Gastroesophageal sphincter (tissue), 4 donors: ENCODE data around the gene SLC49A3. TPM values are rescaled to one million over a fixed set of nuclear protein-coding genes. Genes with fewer than 3 reads are reported as not detected.
"Not testable (repeated sequence)": the region's sequence is repeated elsewhere in the genome, so short reads cannot be mapped to it uniquely, and the experiment has no call there.

Experiments
- ATAC-seq: fragments of 150-250 bp; one replicate; pipeline ENCODE4 v1.9.1; 2016; ENCODE audit warnings: mild to moderate bottlenecking, moderate library complexity
- H3K27ac ChIP-seq, 4 donors: fragments of 200-600 bp; sonication (generic) in 3 of 4; 1 replicate in 3 of 4; 2 replicates in 1 of 4; pipeline ENCODE4 v1.5.1; 2016 to 2019
- H3K27me3 ChIP-seq: fragments of 200-600 bp; sonication (generic); one replicate; pipeline ENCODE4 v1.5.1; 2019
- H3K36me3 ChIP-seq, 2 donors: fragments of 200-600 bp; sonication (generic); one replicate each; pipeline ENCODE4 v1.5.1; 2019; ENCODE audit warnings: control low read depth in 1 of 2
- H3K4me1 ChIP-seq, 3 donors: fragments of 200-600 bp; sonication (generic); 1 replicate in 2 of 3; 2 replicates in 1 of 3; pipeline ENCODE4 v1.5.1; 2016 to 2019; ENCODE audit warnings: control low read depth in 2 of 3
- H3K4me3 ChIP-seq, 2 donors: fragments of 200-600 bp; sonication (generic); one replicate each; pipeline ENCODE4 v1.5.1; 2019; ENCODE audit warnings: mild to moderate bottlenecking in 1 of 2, moderate library complexity in 1 of 2
- H3K9me3 ChIP-seq, 3 donors: fragments of 200-600 bp; sonication (generic); one replicate each; pipeline ENCODE4 v1.5.1; 2017 to 2019; ENCODE audit warnings: control low read depth in 2 of 3
- EP300 ChIP-seq: sonication (generic); formaldehyde crosslinking; IDR thresholded peaks from one replicate; pipeline ENCODE4 v1.6.1; 2017; ENCODE audit warnings: antibody characterized with exemption, mild to moderate bottlenecking
- POLR2A ChIP-seq, 2 donors: fragments of 450-650 bp; IDR thresholded peaks; one replicate each; pipeline ENCODE4 v1.6.1; 2017; ENCODE audit warnings: antibody characterized with exemption in 2 of 2, mild to moderate bottlenecking in 2 of 2, moderate library complexity in 1 of 2
- POLR2AphosphoS5 ChIP-seq: sonication (generic); formaldehyde crosslinking; IDR thresholded peaks from one replicate; pipeline ENCODE4 v1.6.1; 2017; ENCODE audit warnings: antibody characterized with exemption
- WGBS, 2 donors: methylation state at CpG; one replicate each; pipeline ENCODE4 v1.1.5; 2018; ENCODE audit warnings: low coverage in 1 of 2; 5-methylcytosine and 5-hydroxymethylcytosine counted together
- total RNA-seq, 4 donors: library from RNA; depleted of rRNA; stranded (reverse); fragments of >200 nt; gene quantifications; one replicate each; pipeline ENCODE4 v1.1.0, GENCODE V29; 2016
- TF ChIP-seq, protein P1 (sequence below), 4 experiments: fragments of 200-600 bp in 2 of 4; fragments of 450-650 bp in 2 of 4; sonication (generic) in 1 of 4; IDR thresholded peaks; one replicate each; pipeline ENCODE4 v1.5.1; 2017 to 2019; ENCODE audit warnings: antibody characterized with exemption in 4 of 4, mild to moderate bottlenecking in 2 of 4, moderate library complexity in 2 of 4

Gene SLC49A3
- total RNA-seq, 4 donors from 2014 or later: 5.2 to 8.7 (median 7.8) TPM

DNA sequence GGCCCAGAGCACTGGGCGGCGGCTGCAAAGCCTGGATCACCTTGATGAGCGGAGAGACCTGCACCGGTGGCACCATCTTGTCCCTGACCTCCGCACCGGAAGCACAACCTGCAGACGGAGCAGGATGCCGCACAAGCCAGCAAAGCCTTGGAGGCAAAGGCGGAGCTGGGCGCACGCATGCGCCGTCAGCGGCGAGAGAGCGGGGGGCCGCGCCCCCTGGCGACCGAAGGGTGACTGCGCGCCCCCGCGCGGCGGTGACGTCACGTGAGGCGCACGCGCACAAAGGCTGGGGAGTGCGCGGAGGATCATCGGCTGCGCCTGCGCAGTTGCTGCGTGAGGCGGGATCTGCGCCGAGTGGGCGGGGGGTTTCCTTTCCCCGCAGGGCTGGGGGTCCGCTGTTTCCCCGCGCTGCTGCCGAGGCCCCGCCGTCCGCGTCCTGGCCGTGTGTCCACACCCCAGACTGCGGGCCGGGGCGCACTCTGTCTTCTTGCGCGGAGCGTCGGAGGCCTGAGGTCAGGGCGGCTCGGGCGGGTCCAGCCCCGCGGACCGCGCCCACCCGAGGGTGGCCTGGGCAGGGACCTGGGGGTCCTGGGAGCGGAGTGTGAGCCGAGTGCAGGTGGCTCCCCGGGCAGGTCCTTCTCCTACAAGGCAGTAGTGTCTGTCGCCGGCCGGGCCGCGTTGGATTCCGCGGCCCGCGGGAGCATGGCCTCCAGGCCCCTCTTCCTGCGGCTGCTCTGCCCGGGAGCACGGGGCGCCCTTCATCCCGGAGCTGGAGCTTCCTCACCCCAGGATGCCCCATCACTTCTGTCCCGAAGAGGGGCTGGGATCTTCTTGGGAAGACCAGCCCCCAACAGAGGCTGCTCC, 14.5 kb downstream of the SLC49A3 start, which contains the start of the genes ATP5ME and MYL5:
Gene ATP5ME (minus strand): TSS at position 105 of the 864 bp plus-strand sequence. CDS start 29 bp downstream, at position 76.
Gene MYL5 (plus strand): TSS at position 371 of the 864 bp plus-strand sequence. CDS start 3,485 bp downstream, outside the sequence.
- peaks cover 0 to 29% (median 14%) of the 10 kb centered on the region in 3 donors for H3K4me1 ChIP-seq
- peak within 1 kb of the TSS; percentile 74 to 99 (median 93) for H3K27ac ChIP-seq
- no CpG with 5 or more reads among the region's 84 CpGs for WGBS, 2 donors
- peak within 1 kb of the TSS; percentile 70 to 89 for H3K4me3 ChIP-seq
- no peaks in the 10 kb centered on the region for H3K9me3 ChIP-seq
- TF ChIP-seq, protein P1, sequence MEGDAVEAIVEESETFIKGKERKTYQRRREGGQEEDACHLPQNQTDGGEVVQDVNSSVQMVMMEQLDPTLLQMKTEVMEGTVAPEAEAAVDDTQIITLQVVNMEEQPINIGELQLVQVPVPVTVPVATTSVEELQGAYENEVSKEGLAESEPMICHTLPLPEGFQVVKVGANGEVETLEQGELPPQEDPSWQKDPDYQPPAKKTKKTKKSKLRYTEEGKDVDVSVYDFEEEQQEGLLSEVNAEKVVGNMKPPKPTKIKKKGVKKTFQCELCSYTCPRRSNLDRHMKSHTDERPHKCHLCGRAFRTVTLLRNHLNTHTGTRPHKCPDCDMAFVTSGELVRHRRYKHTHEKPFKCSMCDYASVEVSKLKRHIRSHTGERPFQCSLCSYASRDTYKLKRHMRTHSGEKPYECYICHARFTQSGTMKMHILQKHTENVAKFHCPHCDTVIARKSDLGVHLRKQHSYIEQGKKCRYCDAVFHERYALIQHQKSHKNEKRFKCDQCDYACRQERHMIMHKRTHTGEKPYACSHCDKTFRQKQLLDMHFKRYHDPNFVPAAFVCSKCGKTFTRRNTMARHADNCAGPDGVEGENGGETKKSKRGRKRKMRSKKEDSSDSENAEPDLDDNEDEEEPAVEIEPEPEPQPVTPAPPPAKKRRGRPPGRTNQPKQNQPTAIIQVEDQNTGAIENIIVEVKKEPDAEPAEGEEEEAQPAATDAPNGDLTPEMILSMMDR (IDR thresholded peaks at IDR 0.05): peak in 3 of 4 experiments; percentile 77 to 94 (median 89)
- TF ChIP-seq EP300 (no peak), POLR2AphosphoS5 (peak; percentile 81), POLR2A (IDR thresholded peaks at IDR 0.05) (peak; percentile 70 to 72)
- peak; percentile 97 for ATAC-seq
- peaks cover 0 to 30% of the 10 kb centered on the region in 2 donors for H3K36me3 ChIP-seq
- H3K27me3 ChIP-seq: peaks cover 15% of the 10 kb centered on the region

GRCh38 chr4:673349-674091, 15.4 kb downstream of the SLC49A3 start:
- Histone ChIP-seq H3K36me3 (peaks cover 0 to 30% of the 10 kb centered on the region in 2 donors), H3K4me1 (peaks cover 0 to 29% (median 14%) of the 10 kb centered on the region in 3 donors), H3K4me3 (peak overlapping the region; percentile 70 to 89), H3K9me3 (no peaks in the 10 kb centered on the region), H3K27me3 (peaks cover 6% of the 10 kb centered on the region), H3K27ac (peak overlapping the region; percentile 25 to 99 (median 93))
- TF ChIP-seq EP300 (no peak), POLR2A (IDR thresholded peaks at IDR 0.05) (no peak)
- peak; percentile 13 for ATAC-seq
- 6 to 24% methylated on average over 11 to 12 of the region's 55 CpGs for WGBS, 2 donors

- Histone ChIP-seq H3K36me3 (peaks cover 0 to 30% of the 10 kb centered on the region in 2 donors), H3K4me1 (peaks cover 0 to 29% (median 14%) of the 10 kb centered on the region in 3 donors), H3K27ac (no peak overlapping the region), H3K4me3 (no peak overlapping the region), H3K9me3 (no peaks in the 10 kb centered on the region), H3K27me3 (peaks cover 7% of the 10 kb centered on the region)
- no peak for ATAC-seq
- WGBS, 2 donors: no CpG with 5 or more reads among the region's 3 CpGs
- no peak for TF ChIP-seq POLR2AphosphoS5
- no peak for TF ChIP-seq POLR2A (IDR thresholded peaks at IDR 0.05)
- TF ChIP-seq, protein P1 (IDR thresholded peaks at IDR 0.05): no peak
- TF ChIP-seq EP300: no peak
Measured at GRCh38 chr4:671769-672168, 17.2 kb downstream of the SLC49A3 start.

GRCh38 chr4:669806-670559, 19.0 kb downstream of the SLC49A3 start:
- H3K9me3 ChIP-seq, ATAC-seq, H3K4me3 ChIP-seq, H3K27ac ChIP-seq: not testable (repeated sequence)
- H3K4me1 ChIP-seq: peaks cover 0 to 15% (median 8%) of the 10 kb centered on the region in 3 donors
- peaks cover 0 to 30% of the 10 kb centered on the region in 2 donors for H3K36me3 ChIP-seq
- 85% methylated on average over 4 to 5 of the region's 11 CpGs for WGBS, 2 donors
- H3K27me3 ChIP-seq: peaks cover 21% of the 10 kb centered on the region

DNA sequence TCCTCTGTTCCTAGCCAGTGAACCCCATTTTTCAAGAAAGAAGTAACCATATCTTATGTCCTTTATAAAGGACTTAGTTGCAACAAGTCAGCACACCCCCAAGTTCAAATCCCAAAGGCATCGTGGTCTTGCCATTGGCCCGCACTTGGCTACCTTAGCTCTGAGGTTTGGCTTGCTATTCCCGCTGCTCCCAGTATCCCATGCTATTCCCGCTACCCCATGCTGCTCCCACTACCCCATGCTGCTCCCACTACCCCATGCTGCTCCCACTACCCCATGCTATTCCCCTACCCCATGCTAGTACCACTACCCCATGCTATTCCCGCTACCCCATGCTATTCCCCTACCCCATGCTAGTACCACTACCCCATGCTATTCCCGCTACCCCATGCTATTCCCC, 20.7 kb downstream of the SLC49A3 start:
- H3K9me3 ChIP-seq, H3K4me3 ChIP-seq, ATAC-seq, H3K27ac ChIP-seq: not testable (repeated sequence)
- Histone ChIP-seq H3K36me3 (peaks cover 0 to 30% of the 10 kb centered on the region in 2 donors), H3K27me3 (peaks cover 39% of the 10 kb centered on the region), H3K4me1 (peaks cover 0 to 20% (median 9%) of the 10 kb centered on the region in 3 donors)
- 94 to 100% methylated on average over 1 to 6 of the region's 6 CpGs for WGBS, 2 donors

DNA sequence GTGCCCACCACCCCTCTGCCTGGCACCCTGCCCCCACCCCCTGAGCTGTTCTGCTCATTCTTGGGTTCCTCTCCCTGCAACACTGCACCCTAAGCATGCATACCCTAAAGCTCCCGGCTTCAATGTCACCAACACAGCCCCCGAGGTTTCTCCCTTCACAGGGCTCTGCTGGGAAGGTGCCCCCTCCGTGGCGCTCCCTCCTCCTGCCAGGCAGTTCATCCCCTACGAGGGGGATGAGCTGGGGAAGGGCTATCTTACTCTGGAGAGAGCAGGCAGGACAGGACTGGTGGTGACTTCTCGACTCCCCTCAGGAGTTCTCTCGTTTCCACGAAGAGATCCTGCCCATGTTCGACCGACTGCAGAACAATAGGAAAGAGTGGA, 21.4 kb downstream of the SLC49A3 start:
- H3K27me3 ChIP-seq: peaks cover 45% of the 10 kb centered on the region
- ATAC-seq: no peak
- TF ChIP-seq, protein P1 (IDR thresholded peaks at IDR 0.05): no peak
- TF ChIP-seq POLR2AphosphoS5 (no peak), EP300 (no peak), POLR2A (IDR thresholded peaks at IDR 0.05) (no peak)
- H3K36me3 ChIP-seq: peaks cover 0 to 24% of the 10 kb centered on the region in 2 donors
- no peaks in the 10 kb centered on the region for H3K9me3 ChIP-seq
- H3K4me3 ChIP-seq: no peak overlapping the region
- H3K27ac ChIP-seq: no peak overlapping the region
- WGBS, 2 donors: 60 to 67% methylated on average over 1 to 3 of the region's 10 CpGs
- peaks cover 0 to 18% (median 8%) of the 10 kb centered on the region in 3 donors for H3K4me1 ChIP-seq
